Stimulated activated naive CD8-positive, alpha-beta T cell treated with anti-CD3 and anti-CD28 coated beads, Interleukin-15, amount 100 ng/mL, for 72 hours (primary cell): ENCODE data around the gene CAPS.
"Not testable (repeated sequence)": the region's sequence is repeated elsewhere in the genome, so short reads cannot be mapped to it uniquely, and the experiment has no call there.

ENCODE experiments used
- ATAC-seq: fragments of 150-1000 bp; cut with Tn5 transposase; 2 replicates; pipeline ENCODE4 v1.10.0; 2021; ENCODE audit warnings: mild to moderate bottlenecking, moderate library complexity
- DNase-seq, 2 donors: peaks; one replicate each; pipeline ENCODE4 v3.0.0; 2021 to 2022
- H3K27ac Mint-ChIP-seq, 2 donors: one replicate each; pipeline ENCODE4 v1.8.0; 2022; ENCODE audit warnings: mild to moderate bottlenecking in 2 of 2, mixed read lengths in 2 of 2, moderate library complexity in 2 of 2
- H3K27me3 Mint-ChIP-seq: one replicate; pipeline ENCODE4 v1.8.0; 2022; ENCODE audit warnings: mixed read lengths
- H3K4me1 Mint-ChIP-seq: one replicate; pipeline ENCODE4 v1.8.0; 2022; ENCODE audit warnings: mild to moderate bottlenecking, mixed read lengths
- H3K4me3 Mint-ChIP-seq, 2 donors: one replicate each; pipeline ENCODE4 v1.8.0; 2022; ENCODE audit warnings: mild to moderate bottlenecking in 2 of 2, mixed read lengths in 2 of 2, moderate library complexity in 1 of 2
- H3K9me3 Mint-ChIP-seq, 2 donors: one replicate each; pipeline ENCODE4 v1.8.0; 2022; ENCODE audit warnings: mixed read lengths in 2 of 2

Gene CAPS

DNA sequence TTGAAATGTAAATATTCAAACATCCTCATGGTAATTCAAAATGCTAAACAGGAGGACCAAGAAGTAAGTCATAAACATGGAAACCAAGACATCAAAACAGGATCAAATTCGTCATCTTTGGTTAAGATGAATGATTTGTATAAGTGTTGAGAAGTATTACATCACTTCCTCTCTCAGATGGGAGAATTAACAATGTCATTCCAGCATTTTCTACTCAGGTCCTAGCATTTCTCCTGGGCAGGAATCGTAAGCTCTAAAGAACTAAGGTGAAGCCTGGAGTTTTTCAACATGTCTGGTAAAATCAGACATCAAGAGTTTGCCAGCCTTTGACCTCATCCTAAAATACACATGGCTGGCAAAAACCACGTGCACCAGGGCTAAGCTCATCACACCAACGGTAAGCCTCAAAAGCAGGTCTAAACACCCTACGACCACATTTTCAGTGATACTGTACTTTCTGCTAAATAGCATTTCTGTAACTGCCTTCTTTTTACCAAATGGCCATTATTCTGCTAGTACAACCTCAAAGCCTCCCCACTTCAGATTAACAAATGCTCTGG, 39.1 kb downstream of the CAPS start:
- peak; percentile 47 for ATAC-seq
- peak in 1 of 2 donors; percentile 39 for DNase-seq
- H3K4me1 Mint-ChIP-seq, result peaks cover 100% of the 10 kb centered on the region

DNA sequence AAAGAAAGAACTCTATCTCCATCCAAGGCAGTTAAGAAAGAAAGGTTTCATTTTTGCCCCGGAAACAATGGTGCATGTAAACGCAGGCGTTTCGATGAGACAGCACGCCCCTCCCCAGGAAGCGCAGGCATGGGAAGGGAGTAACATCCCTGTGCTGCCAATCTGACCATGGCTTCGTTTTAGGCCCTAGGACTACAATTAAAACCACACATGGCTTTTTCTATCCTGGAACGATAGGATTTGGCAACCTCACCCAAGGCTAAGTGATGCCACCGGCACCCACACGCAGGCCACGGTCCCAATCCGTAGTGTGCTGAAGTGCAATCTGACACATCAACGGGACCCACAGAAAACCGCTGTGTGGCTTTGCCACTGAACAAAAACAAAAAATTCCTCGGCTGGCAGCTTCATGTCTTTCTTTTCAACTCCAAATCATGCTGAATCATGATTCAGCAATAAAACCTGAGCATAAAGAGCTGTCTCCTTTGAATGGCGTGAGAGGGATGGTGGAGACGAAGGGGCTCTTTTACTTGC, 39.7 kb downstream of the CAPS start:
- peak; percentile 51 for ATAC-seq
- peak in 1 of 2 donors; percentile 49 for DNase-seq
- H3K4me1 Mint-ChIP-seq, result peaks cover 100% of the 10 kb centered on the region
- peak overlapping the region; percentile 95 to 99 for H3K27ac Mint-ChIP-seq
- H3K27me3 Mint-ChIP-seq, result no peaks in the 10 kb centered on the region
- H3K4me3 Mint-ChIP-seq, result peak overlapping the region; percentile 75 to 78
- H3K9me3 Mint-ChIP-seq, result no peaks in the 10 kb centered on the region

More for the DNA sequence above, 39.1 kb downstream of the CAPS start:
- Mint-ChIP-seq H3K27me3 (no peaks in the 10 kb centered on the region), H3K27ac (peak overlapping the region; percentile 95 to 99), H3K9me3 (no peaks in the 10 kb centered on the region), H3K4me3 (peak overlapping the region; percentile 75 to 78)

DNA sequence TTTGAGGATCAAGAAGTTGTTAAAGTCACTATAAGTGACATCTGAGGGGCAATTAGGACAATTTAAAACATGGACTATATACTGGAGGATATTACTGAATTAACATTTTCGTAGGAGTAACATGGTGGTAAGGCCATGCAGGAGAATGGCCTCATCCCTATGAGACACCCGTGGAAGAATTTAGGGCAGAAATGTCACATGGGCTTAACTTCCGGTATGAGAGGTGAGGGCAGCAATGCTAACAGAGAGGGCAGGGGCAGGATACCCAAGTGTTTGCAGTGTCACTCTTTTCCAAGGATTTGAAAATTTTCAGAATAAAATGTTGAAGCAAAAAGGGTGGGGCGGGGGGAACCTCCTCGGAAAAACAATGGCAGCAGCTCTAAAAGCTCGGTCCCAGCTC, 40.2 kb downstream of the CAPS start:
- peak overlapping the region; percentile 75 to 78 for H3K4me3 Mint-ChIP-seq
- H3K27ac Mint-ChIP-seq, result peak overlapping the region; percentile 95 to 99
- H3K27me3 Mint-ChIP-seq, result no peaks in the 10 kb centered on the region
- DNase-seq, result no peak
- no peak for ATAC-seq
- peaks cover 100% of the 10 kb centered on the region for H3K4me1 Mint-ChIP-seq
- no peaks in the 10 kb centered on the region for H3K9me3 Mint-ChIP-seq

DNA sequence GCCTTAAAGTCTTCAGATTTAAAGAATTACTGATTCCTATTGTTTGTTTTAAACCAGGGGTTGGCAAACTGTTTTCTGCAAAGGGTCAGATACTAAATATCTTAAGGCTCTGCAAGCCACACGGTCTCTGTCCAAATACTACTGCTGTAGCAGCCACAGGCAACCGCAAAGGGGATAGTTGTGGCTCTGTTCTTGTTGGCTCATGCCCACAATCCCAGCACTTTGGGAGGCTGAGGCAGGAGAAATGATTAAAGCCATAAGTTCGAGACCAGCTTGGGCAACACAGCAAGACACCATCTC, 41.5 kb downstream of the CAPS start:
- ATAC-seq, result no peak
- Mint-ChIP-seq H3K27ac (no peak overlapping the region), H3K4me3 (peak overlapping the region in 1 of 2 donors; percentile 19), H3K27me3 (no peaks in the 10 kb centered on the region), H3K9me3 (no peaks in the 10 kb centered on the region), H3K4me1 (peaks cover 100% of the 10 kb centered on the region)
- no peak for DNase-seq

DNA sequence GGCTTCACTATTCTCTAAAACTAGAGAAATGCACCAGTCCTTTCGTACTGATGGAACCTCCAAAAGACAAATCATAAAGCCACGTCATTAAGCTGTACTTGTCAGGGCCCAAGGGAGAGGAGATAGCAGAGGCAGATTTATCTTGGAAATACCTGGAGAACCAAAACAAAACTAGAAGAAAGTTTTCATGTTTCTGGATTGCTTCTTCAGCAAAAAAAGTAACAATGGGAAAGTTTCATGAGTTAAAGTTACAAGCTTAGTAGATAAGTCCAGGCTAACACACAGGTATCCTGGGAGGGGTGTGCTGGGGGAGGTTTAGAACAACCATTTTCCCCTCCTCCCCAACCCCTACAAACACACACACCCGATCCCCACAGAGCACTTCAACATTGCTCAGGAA, 42.3 kb downstream of the CAPS start:
- no peak for DNase-seq
- Mint-ChIP-seq H3K27ac (peak overlapping the region in 1 of 2 donors; percentile 42), H3K4me3 (no peak overlapping the region), H3K27me3 (no peaks in the 10 kb centered on the region), H3K9me3 (no peaks in the 10 kb centered on the region), H3K4me1 (peaks cover 100% of the 10 kb centered on the region)
- ATAC-seq, result no peak

DNA sequence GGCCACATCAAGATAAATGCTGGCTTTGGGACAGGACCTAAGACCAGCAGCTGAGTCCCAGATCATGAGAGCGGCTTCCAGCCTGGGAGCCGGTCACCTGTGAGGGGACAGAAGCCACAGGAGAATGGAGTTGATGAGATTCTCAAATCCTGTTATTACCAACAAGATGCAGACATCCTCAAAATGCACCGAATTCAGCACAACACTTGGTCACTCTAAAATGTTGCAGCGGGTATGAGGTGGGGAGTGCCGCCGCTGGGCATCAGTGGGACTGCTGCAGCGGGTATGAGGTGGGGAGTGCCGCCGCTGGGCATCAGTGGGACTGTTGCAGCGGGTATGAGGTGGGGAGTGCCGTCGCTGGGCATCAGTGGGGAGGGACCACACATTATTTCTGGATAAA, 42.7 kb downstream of the CAPS start:
- H3K4me1 Mint-ChIP-seq, result peaks cover 100% of the 10 kb centered on the region
- H3K27me3 Mint-ChIP-seq, result no peaks in the 10 kb centered on the region
- H3K27ac Mint-ChIP-seq, result no peak overlapping the region
- no peaks in the 10 kb centered on the region for H3K9me3 Mint-ChIP-seq
- H3K4me3 Mint-ChIP-seq, result no peak overlapping the region
- no peak for DNase-seq
- ATAC-seq, result no peak

DNA sequence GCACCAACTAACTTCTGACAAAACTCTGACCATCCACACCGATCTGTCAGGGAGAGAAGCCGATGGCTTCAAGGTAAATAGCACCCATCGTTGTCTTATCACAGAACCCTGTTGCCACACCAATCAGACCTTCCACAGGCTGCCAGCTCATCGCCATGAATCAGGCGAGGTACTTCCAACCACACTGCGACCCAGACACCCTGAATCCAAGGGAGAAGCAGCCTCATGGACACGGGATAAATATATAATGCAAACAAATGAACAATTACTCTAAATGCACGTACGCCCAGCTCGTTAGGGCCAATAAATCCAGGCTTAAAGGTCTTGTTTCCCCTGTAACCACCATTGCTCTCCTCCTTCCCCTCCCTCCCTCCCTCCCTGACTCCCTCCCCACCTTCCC, 43.1 kb downstream of the CAPS start:
- H3K4me3 Mint-ChIP-seq, result no peak overlapping the region
- DNase-seq (no peak), ATAC-seq (no peak)
- H3K27ac Mint-ChIP-seq, result no peak overlapping the region
- H3K9me3 Mint-ChIP-seq, result no peaks in the 10 kb centered on the region
- H3K27me3 Mint-ChIP-seq, result no peaks in the 10 kb centered on the region
- H3K4me1 Mint-ChIP-seq, result peaks cover 100% of the 10 kb centered on the region

DNA sequence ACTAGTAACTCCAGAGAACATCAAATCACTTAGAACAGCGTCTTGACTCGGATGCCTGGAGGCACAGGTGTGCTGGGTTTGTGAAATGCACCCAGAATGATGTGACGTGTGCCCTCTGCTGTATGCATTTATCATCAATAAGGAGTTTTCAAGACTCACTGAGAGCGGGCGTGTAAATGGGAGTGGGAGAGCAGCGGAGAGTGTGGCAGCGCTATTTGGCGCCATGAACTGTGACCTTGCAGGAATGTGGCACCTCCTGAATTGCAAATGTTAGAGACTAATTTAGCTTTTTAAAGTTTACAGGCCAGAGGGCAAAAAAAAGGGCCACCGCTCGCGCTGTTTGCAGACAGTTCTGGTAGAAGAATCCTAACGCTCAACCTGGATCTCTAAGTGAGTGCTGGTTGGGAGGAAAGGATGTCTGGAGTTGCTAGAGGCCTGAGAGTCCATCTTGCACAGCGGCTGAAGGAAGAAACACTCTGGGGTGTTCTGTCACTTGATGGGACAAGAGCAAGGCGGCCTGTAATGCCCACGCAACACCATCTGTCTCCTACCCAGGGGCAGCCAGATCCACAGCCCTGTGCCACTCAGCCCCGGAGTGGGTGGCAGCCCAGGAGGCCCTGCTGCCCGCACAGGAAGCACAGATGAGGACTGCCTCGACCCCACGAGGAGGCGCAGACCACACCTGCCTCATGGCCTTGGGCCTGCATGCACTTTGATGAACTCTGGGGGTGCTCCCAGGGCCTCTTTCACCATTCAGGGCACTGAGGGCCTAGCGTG, 44.2 kb downstream of the CAPS start:
- Mint-ChIP-seq H3K4me1 (peaks cover 100% of the 10 kb centered on the region), H3K27me3 (no peaks in the 10 kb centered on the region), H3K4me3 (no peak overlapping the region), H3K27ac (peak overlapping the region; percentile 20 to 95), H3K9me3 (no peaks in the 10 kb centered on the region)
- DNase-seq (no peak), ATAC-seq (no peak)

DNA sequence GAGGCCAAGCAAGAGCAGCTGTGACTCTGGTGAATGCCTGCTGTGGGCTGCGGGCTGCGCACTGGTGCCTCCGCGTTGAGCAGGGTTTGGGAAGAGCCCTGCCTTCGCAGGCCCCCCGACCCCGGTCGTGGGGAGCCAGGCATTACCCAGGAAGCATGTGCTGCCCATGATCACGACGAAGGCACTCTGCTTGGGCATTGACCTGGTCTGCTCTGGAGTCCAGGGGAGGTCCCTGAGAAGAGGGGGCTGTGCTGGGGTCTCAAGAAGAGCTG, 44.7 kb downstream of the CAPS start:
- no peak overlapping the region for H3K4me3 Mint-ChIP-seq

DNA sequence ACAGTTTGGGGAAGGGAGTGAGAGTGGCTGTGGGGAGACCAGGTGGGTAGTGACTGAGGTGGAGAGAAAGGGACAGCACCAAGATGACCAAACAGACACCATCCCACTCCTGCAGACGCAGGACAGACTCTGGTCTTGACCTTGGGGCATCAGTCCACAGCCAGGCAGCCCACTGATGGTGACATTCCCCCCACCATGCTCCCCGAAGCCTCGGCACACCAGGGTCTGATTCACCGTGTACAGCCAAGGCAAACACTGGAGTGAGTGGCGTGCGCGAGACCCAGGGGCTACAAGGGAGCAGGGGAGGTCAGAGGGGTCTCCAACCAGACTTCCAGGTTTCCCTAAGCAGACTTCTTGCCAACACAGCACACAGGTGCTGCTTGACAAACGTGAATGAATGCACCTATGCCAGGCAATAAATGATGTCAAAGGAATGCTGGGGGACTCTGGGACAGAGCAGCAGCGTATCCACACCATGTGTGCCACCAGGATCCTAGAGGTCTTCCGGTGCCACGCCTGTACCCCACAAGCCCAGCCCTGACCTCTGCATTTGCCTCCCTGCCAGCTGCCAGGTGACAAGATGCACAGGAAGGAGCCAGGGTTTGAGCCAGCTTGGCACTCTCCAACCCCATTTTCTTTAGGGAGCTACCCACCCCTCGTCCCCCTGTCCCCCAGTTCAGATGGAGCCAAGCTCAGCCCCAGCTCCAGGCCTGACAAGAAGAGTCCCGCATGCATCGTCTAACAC, 45.4 kb downstream of the CAPS start:
- ATAC-seq (no peak), DNase-seq (no peak)
- no peaks in the 10 kb centered on the region for H3K9me3 Mint-ChIP-seq
- peaks cover 100% of the 10 kb centered on the region for H3K4me1 Mint-ChIP-seq
- H3K27me3 Mint-ChIP-seq, result no peaks in the 10 kb centered on the region
- no peak overlapping the region for H3K4me3 Mint-ChIP-seq
- peak overlapping the region; percentile 14 to 74 for H3K27ac Mint-ChIP-seq

More for the DNA sequence above, 44.7 kb downstream of the CAPS start:
- DNase-seq (no peak), ATAC-seq (no peak)
- H3K9me3 Mint-ChIP-seq, result no peaks in the 10 kb centered on the region
- peaks cover 100% of the 10 kb centered on the region for H3K4me1 Mint-ChIP-seq
- peak overlapping the region; percentile 14 to 73 for H3K27ac Mint-ChIP-seq
- H3K27me3 Mint-ChIP-seq, result no peaks in the 10 kb centered on the region

DNA sequence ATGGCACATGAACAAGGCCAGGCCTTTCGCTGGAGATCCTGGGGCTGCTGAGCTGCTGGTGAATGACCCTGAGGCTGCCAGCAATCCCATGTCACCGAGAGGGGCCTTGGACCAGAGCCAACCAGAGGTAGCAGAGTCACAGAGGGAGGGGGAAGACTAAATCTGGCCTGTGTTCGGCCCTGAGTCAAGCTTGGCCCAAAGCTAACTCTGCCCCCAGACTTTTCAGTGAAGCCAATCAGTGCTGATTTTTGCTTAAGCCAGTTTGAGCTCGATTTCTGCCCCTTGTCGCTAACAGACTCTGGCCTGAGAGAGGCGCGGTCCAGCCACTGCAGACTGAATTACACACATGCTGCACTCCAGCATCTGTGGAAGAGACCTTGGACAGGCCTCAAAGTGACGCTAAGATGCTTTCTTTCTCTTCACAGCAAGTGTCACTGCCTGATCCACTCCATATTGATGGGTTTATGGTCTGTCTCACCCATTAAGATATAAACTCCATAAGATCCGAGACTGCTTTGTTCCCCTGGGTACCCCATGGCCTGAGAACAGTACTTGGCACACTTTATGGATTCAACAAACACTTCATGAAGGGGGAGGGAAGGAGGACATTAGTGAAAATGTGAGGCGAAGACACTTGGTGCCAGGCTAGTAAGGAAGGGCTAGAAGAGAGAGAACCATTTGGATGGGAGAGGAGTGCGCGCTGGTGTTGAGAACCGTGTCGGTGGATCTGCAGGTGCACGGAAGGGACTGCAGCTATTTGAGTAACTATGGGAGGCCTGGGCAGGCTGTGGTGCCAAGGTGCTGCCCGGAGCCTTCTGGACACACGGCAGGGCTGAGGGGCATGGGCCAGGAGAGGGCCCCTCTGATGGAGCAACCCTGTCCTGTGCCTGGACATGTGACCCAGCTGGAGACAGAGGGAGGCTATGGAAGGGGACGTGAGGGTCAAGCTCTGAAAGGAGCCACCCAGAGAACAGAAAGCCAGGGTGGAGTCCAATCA, 46.2 kb downstream of the CAPS start:
- no peak for DNase-seq
- H3K4me3 Mint-ChIP-seq, result peak overlapping the region in 1 of 2 donors; percentile 34
- peak overlapping the region; percentile 42 to 74 for H3K27ac Mint-ChIP-seq
- H3K27me3 Mint-ChIP-seq, result no peaks in the 10 kb centered on the region
- ATAC-seq, result no peak
- H3K9me3 Mint-ChIP-seq, result no peaks in the 10 kb centered on the region
- H3K4me1 Mint-ChIP-seq, result peaks cover 100% of the 10 kb centered on the region

DNA sequence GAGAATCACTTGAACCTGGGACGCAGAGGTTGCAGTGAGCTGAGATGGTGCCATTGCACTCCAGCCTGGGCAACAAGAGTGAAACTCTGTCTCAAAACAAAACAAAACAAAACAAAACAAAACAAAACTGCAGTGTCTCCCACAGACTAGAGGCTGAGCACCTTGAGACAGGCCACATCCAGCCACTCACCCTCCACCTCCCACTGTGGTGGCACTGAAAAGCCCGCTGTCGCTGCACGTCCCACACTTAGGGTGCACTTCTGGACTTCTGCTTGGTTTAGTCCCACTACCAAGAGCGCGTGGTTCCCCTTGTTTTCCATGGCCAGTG, 47.6 kb downstream of the CAPS start:
- not testable (repeated sequence) for H3K9me3 Mint-ChIP-seq, DNase-seq, H3K27me3 Mint-ChIP-seq
- Mint-ChIP-seq H3K27ac (peak overlapping the region; percentile 90 to 95), H3K4me3 (peak overlapping the region; percentile 71 to 75), H3K4me1 (peaks cover 100% of the 10 kb centered on the region)
- peak; percentile 16 for ATAC-seq

DNA sequence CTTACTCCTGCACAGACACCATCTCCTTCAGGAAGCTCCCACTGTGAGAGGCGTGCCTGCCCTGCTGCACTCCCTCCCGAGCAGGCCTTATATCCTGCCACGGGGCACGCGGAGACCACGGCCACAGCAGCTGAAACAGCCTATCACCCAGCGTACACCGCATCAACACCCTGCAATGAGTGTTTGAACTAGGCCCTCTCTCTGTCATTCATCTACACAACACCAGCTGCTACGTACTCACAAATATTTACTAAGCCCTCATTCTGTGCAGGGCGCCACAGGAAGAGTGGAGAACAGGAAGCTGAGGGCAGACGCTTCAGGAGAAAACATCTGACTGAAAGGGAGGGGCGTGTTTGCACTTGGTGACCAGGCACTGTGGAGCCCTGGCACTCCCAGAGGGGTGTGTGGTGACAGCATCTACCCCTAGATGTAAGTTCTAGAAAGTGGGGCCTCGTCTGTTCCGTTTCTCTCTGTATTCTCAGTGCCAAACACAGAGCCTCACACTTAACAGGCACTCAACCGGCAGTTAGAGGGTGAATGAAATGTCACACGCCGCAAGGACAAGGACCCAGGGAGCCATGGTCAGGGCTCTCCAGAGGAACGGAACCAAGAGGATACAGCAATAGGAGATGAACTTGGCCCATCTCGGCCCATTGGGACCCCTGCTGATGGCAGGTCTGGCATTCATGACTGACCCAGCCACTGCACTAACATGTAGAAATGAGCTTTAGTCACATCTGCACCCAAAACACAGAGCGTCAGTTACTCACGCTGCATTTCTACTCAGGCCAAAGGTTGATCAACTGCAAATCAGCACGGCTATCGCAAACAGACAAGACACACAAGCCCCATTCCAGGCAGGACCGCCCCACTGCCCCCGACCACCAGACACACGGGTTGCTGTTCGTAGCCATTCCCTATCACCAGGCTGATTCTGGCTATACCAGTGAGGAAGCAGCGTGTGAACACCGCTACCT, 48.2 kb downstream of the CAPS start:
- DNase-seq (peak; percentile 33 to 73), ATAC-seq (peak; percentile 96)
- H3K27ac Mint-ChIP-seq, result peak overlapping the region; percentile 90 to 95
- H3K4me3 Mint-ChIP-seq, result peak overlapping the region; percentile 71 to 75
- H3K27me3 Mint-ChIP-seq, result no peaks in the 10 kb centered on the region
- peaks cover 99% of the 10 kb centered on the region for H3K4me1 Mint-ChIP-seq
- no peaks in the 10 kb centered on the region for H3K9me3 Mint-ChIP-seq

DNA sequence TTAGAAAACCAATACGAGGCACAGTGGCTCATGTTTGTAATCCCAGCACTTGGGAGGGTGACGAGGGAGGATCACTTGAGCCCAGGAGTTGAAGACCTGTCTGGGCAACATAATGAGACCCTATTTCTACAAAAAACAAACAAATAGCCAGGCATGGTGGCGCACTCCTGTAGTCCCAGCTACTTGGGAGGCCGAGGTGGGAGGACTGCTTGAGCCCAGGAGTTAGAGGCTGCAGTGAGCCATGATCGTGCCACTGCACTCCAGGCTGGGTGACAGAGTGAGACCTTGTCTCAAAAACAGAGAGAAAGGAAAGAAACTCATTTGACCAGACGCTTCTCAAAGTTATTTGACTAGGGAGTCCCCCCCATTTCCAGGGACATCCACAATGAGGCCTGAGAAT, 49.2 kb downstream of the CAPS start:
- DNase-seq, ATAC-seq, H3K9me3 Mint-ChIP-seq, H3K27me3 Mint-ChIP-seq: not testable (repeated sequence)
- peaks cover 99% of the 10 kb centered on the region for H3K4me1 Mint-ChIP-seq
- H3K4me3 Mint-ChIP-seq, result peak overlapping the region; percentile 71 to 75
- peak overlapping the region in 1 of 2 donors; percentile 97 for H3K27ac Mint-ChIP-seq
